Kidney (tissue), 14 donors: Measurements from ENCODE around the gene SELENOI. TPM values are rescaled to one million over a fixed set of nuclear protein-coding genes. Genes with fewer than 3 reads are reported as not detected.

ENCODE experiments used
- DNase-seq, 5 donors: peaks; one replicate each; pipeline ENCODE4 v3.0.0-alpha.2; 2013 to 2020
- FAIRE-seq: peaks from 2 replicates; lab custom pipeline; 2012; peaks lifted over from hg19 to GRCh38; lab: Jason Lieb, UNC
- H3K27ac ChIP-seq, 2 donors: one replicate each; pipeline ENCODE4 v1.7.0; 2013; ENCODE audit warnings: low read depth in 2 of 2, low read length in 2 of 2, inconsistent platforms in 1 of 2
- H3K27me3 ChIP-seq: one replicate; pipeline ENCODE4 v1.7.1; 2013; ENCODE audit warnings: low read length, inconsistent platforms; ENCODE audit not compliant: control insufficient read depth, insufficient read depth
- H3K36me3 ChIP-seq, 3 donors: one replicate each; pipeline versions ENCODE4 v1.7.0 to v1.7.1; 2013; ENCODE audit warnings: low read length in 3 of 3, control low read depth in 1 of 3, inconsistent platforms in 1 of 3; ENCODE audit not compliant: insufficient read depth in 3 of 3, control insufficient read depth in 2 of 3
- H3K4me1 ChIP-seq, 3 donors: one replicate each; pipeline versions ENCODE4 v1.7.0 to v1.7.1; 2013; ENCODE audit warnings: low read length in 3 of 3, inconsistent platforms in 1 of 3, low read depth in 1 of 3; ENCODE audit not compliant: control insufficient read depth in 2 of 3, insufficient read depth in 2 of 3
- H3K4me3 ChIP-seq, 3 donors: one replicate each; pipeline versions ENCODE4 v1.7.0 to v1.8.1; 2013; ENCODE audit warnings: low read length in 3 of 3, control low read depth in 1 of 3, inconsistent platforms in 1 of 3
- H3K9ac ChIP-seq, 3 donors: one replicate each; pipeline versions ENCODE4 v1.7.0 to v1.7.1; 2013; ENCODE audit warnings: low read length in 3 of 3, control low read depth in 1 of 3, inconsistent platforms in 1 of 3
- H3K9me3 ChIP-seq, 3 donors: one replicate each; pipeline versions ENCODE4 v1.7.0 to v1.7.1; 2013; ENCODE audit warnings: low read length in 3 of 3, control low read depth in 1 of 3, inconsistent platforms in 1 of 3; ENCODE audit not compliant: control insufficient read depth in 2 of 3, insufficient read depth in 1 of 3
- CTCF ChIP-seq: IDR thresholded peaks from 3 replicates; pipeline ENCODE4 v1.5.1; 2012; ENCODE audit warnings: mild to moderate bottlenecking, moderate library complexity, borderline replicate concordance; ENCODE audit not compliant: insufficient read depth; ENCODE audit errors: extremely low read depth
- intact Hi-C: fragments of 100-400 bp; cut with DNase I; formaldehyde crosslinking; loops from one replicate; pipeline ENCODE4 v1.11.1; 2022
- polyA plus RNA-seq: library from polyadenylated mRNA; stranded (reverse); fragments of 350-450 nt; fragmentation: Illumina TruSeq; extraction: RNeasy Lipid Tissue Mini Kit (QIAGEN cat#74804); gene quantifications from one replicate; pipeline ENCODE4 v1.2.3, GENCODE V29; 2014; ENCODE audit warnings: low read depth, low replicate concordance; ENCODE audit not compliant: insufficient read depth
- total RNA-seq: library from RNA; stranded (reverse); fragmentation: NEBNext Ultra II Directional; extraction: Animal tissue kit (Norgen Biotek cat#: 25700); gene quantifications from one replicate; pipeline ENCODE4 v1.2.1, GENCODE V29; 2021
- donor health status: control.
- donor health status: control.
- donor health status: control.
- donor health status: control.
- donor health status: control.
- donor health status: DM: yes; HTN: yes; CAD: no.
- donor health status: Normal renal cell carcinoma (clear cell type).

Gene SELENOI
- total and polyA plus RNA-seq, 2 donors from 2014 or later = 5.3 to 23.7 TPM

DNA sequence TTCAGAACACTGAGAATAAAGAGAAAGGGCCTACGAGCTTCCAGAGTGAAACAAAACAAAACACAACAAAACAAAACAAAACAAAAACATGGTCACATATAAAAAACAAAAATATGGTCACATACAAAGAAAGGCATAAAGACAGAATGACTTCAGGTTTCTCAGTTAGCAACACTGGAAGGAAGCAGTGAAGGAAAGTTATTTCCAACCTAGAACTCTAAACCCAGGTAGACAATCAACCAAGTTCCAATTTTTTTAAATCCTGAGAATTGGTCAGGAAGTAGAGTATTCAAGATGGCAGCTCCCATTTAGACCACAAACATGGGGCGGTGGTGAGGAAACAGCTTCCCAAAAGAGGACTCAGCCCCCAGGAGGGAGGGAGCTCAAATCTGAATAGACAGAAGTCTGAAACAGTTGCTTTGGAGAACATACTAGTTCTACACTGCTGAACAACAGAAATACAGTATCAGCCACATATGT lies 64.9 kb downstream of the SELENOI start:
- no peak for DNase-seq
- no peak overlapping the region for H3K4me3 ChIP-seq
- no peak overlapping the region for H3K27ac ChIP-seq
- no peak overlapping the region for H3K9ac ChIP-seq
- intact Hi-C loops = no loop called here
- H3K4me1 ChIP-seq = no peaks in the 10 kb centered on the region
- H3K36me3 ChIP-seq = no peaks in the 10 kb centered on the region
- no peak for FAIRE-seq
- TF ChIP-seq CTCF = no peak
- H3K27me3 ChIP-seq = no peaks in the 10 kb centered on the region
- H3K9me3 ChIP-seq = no peaks in the 10 kb centered on the region

DNA sequence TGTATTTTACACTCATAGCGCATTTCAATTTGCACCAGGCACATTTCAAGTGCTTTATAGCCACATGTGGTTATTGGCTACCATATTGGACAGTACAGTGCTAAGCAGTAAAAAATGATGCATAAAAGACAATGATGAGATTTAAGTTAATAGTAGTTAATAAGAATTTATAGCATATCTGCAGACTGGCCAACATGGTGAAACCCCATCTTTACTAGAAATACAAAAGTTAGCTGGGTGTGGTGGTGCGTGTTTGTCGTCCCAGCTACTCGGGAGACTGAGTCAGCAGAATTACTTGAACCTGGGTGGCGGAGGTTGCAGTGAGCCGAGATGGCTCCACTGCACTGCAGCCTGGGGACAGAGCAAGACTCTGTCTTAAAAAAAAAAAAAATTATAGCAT lies 65.5 kb downstream of the SELENOI start:
- TF ChIP-seq CTCF = no peak
- Histone ChIP-seq H3K9me3 (no peaks in the 10 kb centered on the region), H3K4me3 (no peak overlapping the region), H3K9ac (no peak overlapping the region), H3K4me1 (no peaks in the 10 kb centered on the region), H3K36me3 (no peaks in the 10 kb centered on the region), H3K27me3 (no peaks in the 10 kb centered on the region), H3K27ac (no peak overlapping the region)
- FAIRE-seq (no peak), DNase-seq (no peak)
- intact Hi-C loops = no loop called here

GRCh38 chr2:26412091-26412673 lies 66.2 kb downstream of the SELENOI start:
- no peak for FAIRE-seq
- DNase-seq = no peak
- Histone ChIP-seq H3K9ac (no peak overlapping the region), H3K27me3 (no peaks in the 10 kb centered on the region), H3K4me3 (peak overlapping the region in 1 of 3 donors; percentile 39), H3K36me3 (no peaks in the 10 kb centered on the region), H3K9me3 (no peaks in the 10 kb centered on the region), H3K4me1 (no peaks in the 10 kb centered on the region), H3K27ac (no peak overlapping the region)
- intact Hi-C loops = no loop called here
- TF ChIP-seq CTCF = no peak

GRCh38 chr2:26414311-26414710 lies 68.4 kb downstream of the SELENOI start:
- H3K27ac ChIP-seq = no peak overlapping the region
- intact Hi-C loops = no loop called here
- FAIRE-seq = no peak
- H3K9ac ChIP-seq = no peak overlapping the region
- H3K4me3 ChIP-seq = no peak overlapping the region
- TF ChIP-seq CTCF = no peak
- no peaks in the 10 kb centered on the region for H3K27me3 ChIP-seq
- H3K4me1 ChIP-seq = no peaks in the 10 kb centered on the region
- H3K36me3 ChIP-seq = no peaks in the 10 kb centered on the region
- no peaks in the 10 kb centered on the region for H3K9me3 ChIP-seq
- no peak for DNase-seq
